ENCODE measurements around the gene ANKHD1.

DNA sequence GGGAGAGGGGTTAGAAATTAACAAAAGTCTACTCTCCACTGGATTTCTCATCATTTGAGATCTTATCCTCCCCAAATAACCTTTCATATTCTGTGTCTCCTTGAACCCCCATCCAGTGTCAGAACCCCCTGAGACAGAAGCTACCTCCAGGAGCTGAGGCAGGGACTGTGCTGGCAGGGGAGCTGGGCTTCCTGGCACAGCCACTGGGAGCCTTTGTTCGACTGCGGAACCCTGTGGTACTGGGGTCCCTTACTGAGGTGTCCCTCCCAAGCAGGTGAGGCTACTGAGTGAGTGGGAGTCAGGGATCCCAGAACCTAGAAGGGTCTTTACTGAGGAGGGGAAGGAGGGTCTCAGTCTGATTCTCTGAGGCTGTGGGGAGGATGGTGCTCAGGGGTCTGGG is 39.7 kb upstream of the ANKHD1 start:
- no peak for TF ChIP-seq POLR2A (IDR thresholded peaks at IDR 0.05; ENCODE audit: low read length)
- TF ChIP-seq GATA1 (IDR thresholded peaks at IDR 0.05; ENCODE audit: low read depth, low read length): no peak

Data from erythroblast (primary cell).